Transverse colon (tissue), 4 donors: ENCODE measurements around the gene MYOZ2.

Source experiments
- EP300 ChIP-seq: sonication (generic); formaldehyde crosslinking; IDR thresholded peaks from one replicate; pipeline ENCODE4 v1.6.1; 2017; ENCODE audit warnings: antibody characterized with exemption, low read depth
- POLR2AphosphoS5 ChIP-seq, 3 donors: sonication (generic); formaldehyde crosslinking; IDR thresholded peaks; one replicate each; pipeline ENCODE4 v1.6.1; 2016; ENCODE audit warnings: antibody characterized with exemption in 3 of 3
- TF ChIP-seq, protein P1 (sequence below), 5 experiments: fragments of 200-600 bp in 3 of 5; fragments of 450-650 bp in 2 of 5; sonication (generic) in 3 of 5; IDR thresholded peaks; 1 replicate in 2 of 5; 2 replicates in 3 of 5; pipeline ENCODE4 v1.5.1; 2016 to 2017; ENCODE audit warnings: antibody characterized with exemption in 5 of 5, inconsistent platforms in 3 of 5, mild to moderate bottlenecking in 2 of 5, moderate library complexity in 1 of 5

GRCh38 chr4:119162174-119162573 lies 26.5 kb downstream of the MYOZ2 start:
- TF ChIP-seq EP300 (no peak), POLR2AphosphoS5 (IDR thresholded peaks at IDR 0.05) (no peak)
- TF ChIP-seq, protein P1, sequence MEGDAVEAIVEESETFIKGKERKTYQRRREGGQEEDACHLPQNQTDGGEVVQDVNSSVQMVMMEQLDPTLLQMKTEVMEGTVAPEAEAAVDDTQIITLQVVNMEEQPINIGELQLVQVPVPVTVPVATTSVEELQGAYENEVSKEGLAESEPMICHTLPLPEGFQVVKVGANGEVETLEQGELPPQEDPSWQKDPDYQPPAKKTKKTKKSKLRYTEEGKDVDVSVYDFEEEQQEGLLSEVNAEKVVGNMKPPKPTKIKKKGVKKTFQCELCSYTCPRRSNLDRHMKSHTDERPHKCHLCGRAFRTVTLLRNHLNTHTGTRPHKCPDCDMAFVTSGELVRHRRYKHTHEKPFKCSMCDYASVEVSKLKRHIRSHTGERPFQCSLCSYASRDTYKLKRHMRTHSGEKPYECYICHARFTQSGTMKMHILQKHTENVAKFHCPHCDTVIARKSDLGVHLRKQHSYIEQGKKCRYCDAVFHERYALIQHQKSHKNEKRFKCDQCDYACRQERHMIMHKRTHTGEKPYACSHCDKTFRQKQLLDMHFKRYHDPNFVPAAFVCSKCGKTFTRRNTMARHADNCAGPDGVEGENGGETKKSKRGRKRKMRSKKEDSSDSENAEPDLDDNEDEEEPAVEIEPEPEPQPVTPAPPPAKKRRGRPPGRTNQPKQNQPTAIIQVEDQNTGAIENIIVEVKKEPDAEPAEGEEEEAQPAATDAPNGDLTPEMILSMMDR (IDR thresholded peaks at IDR 0.05): no peak
